Measurements from ENCODE around the gene GRIN1. TPM values are rescaled to one million over a fixed set of nuclear protein-coding genes. Genes with fewer than 3 reads are reported as not detected.
A peak's percentile ranks its signal among the peaks of the same experiment; 100 is the strongest.

GRIN1 gene
- total and polyA plus RNA-seq, 12 donors, result not detected

- Histone ChIP-seq H3K27ac (no peak overlapping the region), H3K36me3 (no peaks in the 10 kb centered on the region), H3K4me3 (no peak overlapping the region), H3K27me3 (peaks cover 0 to 57% (median 33%) of the 10 kb centered on the region in 7 donors), H3K9me3 (no peaks in the 10 kb centered on the region), H3K4me1 (no peaks in the 10 kb centered on the region)
- ATAC-seq, result no peak
- intact Hi-C loops (cut with DNase I), result no loop called here
- no peak for TF ChIP-seq CTCF (IDR thresholded peaks at IDR 0.05)
- DNase-seq, result no peak
- 58 to 59% methylated on average over 20 of the region's 20 CpGs for WGBS, 2 donors
Measured at GRCh38 chr9:137149942-137150616, 11.1 kb downstream of the GRIN1 start.

GRCh38 chr9:137150617-137151457 lies 11.9 kb downstream of the GRIN1 start:
- intact Hi-C loops (cut with DNase I), result no loop called here
- Histone ChIP-seq H3K36me3 (no peaks in the 10 kb centered on the region), H3K27ac (no peak overlapping the region), H3K4me3 (no peak overlapping the region), H3K4me1 (no peaks in the 10 kb centered on the region), H3K9me3 (no peaks in the 10 kb centered on the region), H3K27me3 (peaks cover 5 to 61% (median 37%) of the 10 kb centered on the region in 7 donors)
- no peak for DNase-seq
- TF ChIP-seq CTCF (IDR thresholded peaks at IDR 0.05), result no peak
- peak in 2 of 8 donors; percentile 13 to 25 for ATAC-seq
- 36 to 41% methylated on average over 34 of the region's 34 CpGs for WGBS, 2 donors

DNA sequence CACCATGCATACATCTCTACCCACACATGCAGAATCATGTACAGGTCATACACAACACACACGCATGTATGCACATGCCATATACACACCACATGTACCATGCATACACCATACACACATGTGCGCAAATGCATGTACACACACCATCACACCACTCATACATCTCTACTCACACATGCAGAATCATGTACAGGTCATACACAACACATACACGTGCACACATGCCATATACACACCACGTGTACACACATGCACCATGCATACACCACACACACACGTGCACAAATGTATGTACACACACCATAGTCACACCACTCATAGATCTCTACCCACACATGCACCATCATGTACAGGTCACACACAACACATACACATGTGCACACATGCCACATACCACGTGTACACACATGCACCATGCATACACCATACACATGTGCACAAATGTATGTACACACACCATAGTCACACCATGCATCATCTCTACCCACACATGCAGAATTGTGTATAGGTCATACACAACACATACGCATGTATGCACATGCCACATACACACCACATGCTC lies 14.0 kb downstream of the GRIN1 start:
- TF ChIP-seq CTCF (IDR thresholded peaks at IDR 0.05), result no peak
- ATAC-seq (no peak), DNase-seq (no peak)
- Histone ChIP-seq H3K4me1 (peaks cover 0 to 10% (median 6%) of the 10 kb centered on the region in 9 donors), H3K9me3 (no peaks in the 10 kb centered on the region), H3K27ac (no peak overlapping the region), H3K27me3 (peaks cover 7 to 63% (median 44%) of the 10 kb centered on the region in 7 donors), H3K4me3 (no peak overlapping the region), H3K36me3 (no peaks in the 10 kb centered on the region)
- 89 to 93% methylated on average over 7 of the region's 7 CpGs for WGBS, 2 donors
- intact Hi-C loops (cut with DNase I), result no loop called here

DNA sequence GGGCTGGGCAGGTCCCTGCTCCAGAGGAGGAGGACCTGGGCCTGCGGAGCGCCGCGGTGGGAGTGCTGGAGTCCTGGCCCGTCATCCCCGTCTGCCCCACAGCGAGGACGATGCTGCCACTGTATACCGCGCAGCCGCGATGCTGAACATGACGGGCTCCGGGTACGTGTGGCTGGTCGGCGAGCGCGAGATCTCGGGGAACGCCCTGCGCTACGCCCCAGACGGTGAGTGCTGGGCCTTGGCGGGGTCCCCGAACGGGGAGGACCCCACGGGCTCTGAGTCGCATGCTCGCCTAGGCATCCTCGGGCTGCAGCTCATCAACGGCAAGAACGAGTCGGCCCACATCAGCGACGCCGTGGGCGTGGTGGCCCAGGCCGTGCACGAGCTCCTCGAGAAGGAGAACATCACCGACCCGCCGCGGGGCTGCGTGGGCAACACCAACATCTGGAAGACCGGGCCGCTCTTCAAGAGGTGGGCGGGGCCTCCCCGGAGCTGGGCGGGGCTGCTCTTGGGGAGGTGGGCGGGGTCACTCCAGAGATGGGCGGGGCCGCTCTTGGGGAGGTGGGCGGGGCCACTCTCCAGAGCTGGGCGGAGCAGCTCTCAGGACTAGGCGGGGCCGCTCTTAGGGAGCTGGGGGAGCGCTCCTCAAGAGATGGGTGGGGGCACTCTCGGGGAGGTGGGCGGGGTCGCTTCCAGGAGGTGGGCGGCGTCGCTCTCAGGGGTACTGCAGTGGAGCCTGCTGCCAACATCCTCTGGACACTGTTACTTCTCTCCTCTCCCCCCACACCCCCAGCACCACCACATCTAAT lies 17.8 kb downstream of the GRIN1 start:
- TF ChIP-seq CTCF (IDR thresholded peaks at IDR 0.05), result no peak
- H3K4me1 ChIP-seq, result peaks cover 0 to 12% (median 8%) of the 10 kb centered on the region in 9 donors
- ATAC-seq (peak; percentile 42 to 77 (median 64)), DNase-seq (no peak)
- no peaks in the 10 kb centered on the region for H3K36me3 ChIP-seq
- H3K27me3 ChIP-seq, result peaks cover 26 to 81% (median 72%) of the 10 kb centered on the region in 7 donors
- H3K4me3 ChIP-seq, result peak overlapping the region in 5 of 10 donors; percentile 1 to 28 (median 17)
- no peak overlapping the region for H3K27ac ChIP-seq
- no peaks in the 10 kb centered on the region for H3K9me3 ChIP-seq
- 3% methylated on average over 63 to 65 of the region's 65 CpGs for WGBS, 2 donors
- intact Hi-C loops (cut with DNase I), result no loop called here
